ENCODE data around the gene MYH11. TPM values are rescaled to one million over a fixed set of nuclear protein-coding genes. Genes with fewer than 3 reads are reported as not detected.

Gene MYH11
- total RNA-seq, 1 experiment from 2014 or later: not detected

GRCh38 chr16:15736529-15736928 lies 120.3 kb downstream of the MYH11 start:
- no peaks in the 10 kb centered on the region for H3K9me3 ChIP-seq (ENCODE audit: low read depth, low read length, poor library complexity, severe bottlenecking)
- no peaks in the 10 kb centered on the region for H3K36me3 ChIP-seq (ENCODE audit: insufficient read depth, low read length, poor library complexity, severe bottlenecking)
- no TSS peak for BruUV-seq (replicated peaks)
- no peak overlapping the region for H3K27ac ChIP-seq (ENCODE audit: low read depth, low read length, poor library complexity, severe bottlenecking)
- POLR2A ChIA-PET (ENCODE audit: low non-redundant PET): interaction anchor here (0.5 kb wide), 1 partner anchor 317 kb away, joined by 8 read pairs; no protein-coding TSS in a partner anchor
- H3K27me3 ChIP-seq (replicated peaks; ENCODE audit: insufficient read depth, low read depth, low read length, poor library complexity): no peaks in the 10 kb centered on the region
- CTCF ChIA-PET: no interaction called here
- intact Hi-C loops (cut with micrococcal nuclease; ENCODE audit: unreplicated experiment): no loop called here
- no peak for DNase-seq (ENCODE audit: low spot score)
- no peak overlapping the region for H3K4me3 ChIP-seq (ENCODE audit: low read depth, low read length, poor library complexity, severe bottlenecking)
- no peak for TF ChIP-seq EZH2 (IDR thresholded peaks at IDR 0.05; ENCODE audit: borderline replicate concordance, low read depth, low read length, poor library complexity, severe bottlenecking)
- TF ChIP-seq CTCF (conservative IDR thresholded peaks at IDR 0.05; ENCODE audit: low read depth, low read length): no peak
- no peaks in the 10 kb centered on the region for H3K4me1 ChIP-seq (ENCODE audit: insufficient read depth, low read length, poor library complexity, severe bottlenecking)

DNA sequence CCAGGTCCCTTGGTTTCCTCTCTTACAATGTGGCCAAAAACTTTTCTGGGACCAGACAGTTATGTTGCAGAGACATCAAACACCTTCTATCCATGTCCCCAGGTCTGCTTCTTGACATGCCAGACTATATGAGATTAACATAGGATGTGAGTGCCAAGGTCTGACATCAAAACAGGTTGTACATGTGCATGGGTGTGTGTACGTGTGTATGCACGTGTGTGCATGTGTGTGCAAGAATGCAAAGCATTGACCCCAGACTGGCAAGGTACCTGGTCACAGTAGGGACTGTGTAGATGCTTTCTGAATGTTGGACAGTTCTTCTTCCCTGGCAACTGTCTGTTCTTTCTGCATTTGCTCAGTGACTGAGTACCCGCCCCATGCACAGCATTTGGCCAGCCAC lies 121.2 kb downstream of the MYH11 start:
- Histone ChIP-seq H3K36me3 (ENCODE audit: insufficient read depth, low read length, poor library complexity, severe bottlenecking) (no peaks in the 10 kb centered on the region), H3K4me1 (ENCODE audit: insufficient read depth, low read length, poor library complexity, severe bottlenecking) (no peaks in the 10 kb centered on the region), H3K27me3 (replicated peaks; ENCODE audit: insufficient read depth, low read depth, low read length, poor library complexity) (no peaks in the 10 kb centered on the region), H3K9me3 (ENCODE audit: low read depth, low read length, poor library complexity, severe bottlenecking) (no peaks in the 10 kb centered on the region), H3K4me3 (ENCODE audit: low read depth, low read length, poor library complexity, severe bottlenecking) (no peak overlapping the region), H3K27ac (ENCODE audit: low read depth, low read length, poor library complexity, severe bottlenecking) (no peak overlapping the region)
- ChIA-PET POLR2A (ENCODE audit: low non-redundant PET) (no interaction called here), CTCF (no interaction called here)
- intact Hi-C loops (cut with micrococcal nuclease; ENCODE audit: unreplicated experiment): no loop called here
- TF ChIP-seq EZH2 (IDR thresholded peaks at IDR 0.05; ENCODE audit: borderline replicate concordance, low read depth, low read length, poor library complexity, severe bottlenecking): no peak
- no peak for TF ChIP-seq CTCF (conservative IDR thresholded peaks at IDR 0.05; ENCODE audit: low read depth, low read length)
- BruUV-seq (replicated peaks): no TSS peak
- no peak for DNase-seq (ENCODE audit: low spot score)

DNA sequence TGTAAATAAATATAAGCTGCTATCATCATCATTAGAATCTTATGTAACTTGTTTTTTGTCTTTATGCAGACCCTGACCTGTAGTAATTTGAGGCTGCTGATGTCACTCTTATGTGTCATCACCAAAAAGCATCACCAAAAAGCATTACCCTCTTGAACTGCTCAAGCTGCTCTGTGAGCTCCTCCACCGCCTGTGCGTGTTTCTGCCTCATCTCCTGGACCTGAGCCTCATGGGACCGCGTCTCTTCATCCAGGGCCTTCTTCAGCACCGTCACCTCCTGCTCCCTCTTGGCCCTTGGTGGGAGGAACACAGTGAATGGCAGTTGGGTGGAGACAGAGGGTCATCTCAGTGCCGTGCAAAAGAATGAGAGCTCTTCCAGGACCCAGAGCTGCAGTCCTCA lies 124.4 kb downstream of the MYH11 start:
- Histone ChIP-seq H3K4me1 (ENCODE audit: insufficient read depth, low read length, poor library complexity, severe bottlenecking) (no peaks in the 10 kb centered on the region), H3K4me3 (ENCODE audit: low read depth, low read length, poor library complexity, severe bottlenecking) (no peak overlapping the region), H3K36me3 (ENCODE audit: insufficient read depth, low read length, poor library complexity, severe bottlenecking) (no peaks in the 10 kb centered on the region), H3K9me3 (ENCODE audit: low read depth, low read length, poor library complexity, severe bottlenecking) (no peaks in the 10 kb centered on the region), H3K27ac (ENCODE audit: low read depth, low read length, poor library complexity, severe bottlenecking) (no peak overlapping the region), H3K27me3 (replicated peaks; ENCODE audit: insufficient read depth, low read depth, low read length, poor library complexity) (no peaks in the 10 kb centered on the region)
- CTCF ChIA-PET: no interaction called here
- intact Hi-C loops (cut with micrococcal nuclease; ENCODE audit: unreplicated experiment): no loop called here
- TF ChIP-seq CTCF (conservative IDR thresholded peaks at IDR 0.05; ENCODE audit: low read depth, low read length) (no peak), EZH2 (IDR thresholded peaks at IDR 0.05; ENCODE audit: borderline replicate concordance, low read depth, low read length, poor library complexity, severe bottlenecking) (no peak)
- DNase-seq (ENCODE audit: low spot score): no peak
- no TSS peak for BruUV-seq (replicated peaks)
- POLR2A ChIA-PET (ENCODE audit: low non-redundant PET): no interaction called here

Measured in A673 (cell line).